HG03025 (cell line): ENCODE measurements around the gene TM2D1.
"Not testable (repeated sequence)": the region's sequence is repeated elsewhere in the genome, so short reads cannot be mapped to it uniquely, and the experiment has no call there.

Experiments used
- ATAC-seq: cut with Tn5 transposase; IDR thresholded peaks from one replicate; pipeline ENCODE4 v1.9.1; 2021; ENCODE audit warnings: mild to moderate bottlenecking, moderate library complexity; ENCODE audit not compliant: unreplicated experiment, low FRiP score

TM2D1 gene

DNA sequence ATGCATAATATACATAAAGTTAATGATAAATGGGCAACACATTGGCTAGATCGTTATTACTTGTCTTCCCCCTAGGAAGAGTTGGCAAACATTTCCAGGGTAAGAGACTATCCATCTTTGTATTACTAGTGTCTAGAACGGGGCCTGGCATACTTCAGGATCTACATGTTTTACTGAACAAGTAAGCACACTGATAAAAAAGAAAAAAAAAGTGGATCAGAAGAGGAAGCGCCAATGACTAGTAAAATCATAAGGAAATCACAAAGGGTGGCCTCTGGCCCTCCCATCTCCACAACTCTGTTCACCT is 482 bp downstream of the TM2D1 start:
- no peak for ATAC-seq

GRCh38 chr1:61718996-61719663 is 5.8 kb downstream of the TM2D1 start:
- ATAC-seq, result not testable (repeated sequence)

DNA sequence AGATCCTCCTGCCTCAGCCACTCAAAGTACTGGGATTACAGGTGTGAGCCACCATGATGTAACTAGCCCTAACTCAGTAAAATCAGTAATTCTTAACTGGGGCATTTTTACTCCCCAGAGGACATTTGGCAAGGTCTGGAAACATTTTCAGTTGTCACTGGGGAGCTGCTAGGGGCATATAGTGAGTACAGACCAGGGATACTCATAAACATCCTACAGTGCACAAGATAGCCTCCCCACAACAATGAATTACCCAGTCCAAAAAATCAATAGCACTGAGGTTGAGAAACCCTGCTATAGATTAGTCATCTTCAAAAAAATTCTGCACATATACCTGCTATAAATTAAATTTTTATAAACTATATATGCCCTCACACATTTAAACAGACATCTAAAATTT is 13.0 kb downstream of the TM2D1 start:
- no peak for ATAC-seq

DNA sequence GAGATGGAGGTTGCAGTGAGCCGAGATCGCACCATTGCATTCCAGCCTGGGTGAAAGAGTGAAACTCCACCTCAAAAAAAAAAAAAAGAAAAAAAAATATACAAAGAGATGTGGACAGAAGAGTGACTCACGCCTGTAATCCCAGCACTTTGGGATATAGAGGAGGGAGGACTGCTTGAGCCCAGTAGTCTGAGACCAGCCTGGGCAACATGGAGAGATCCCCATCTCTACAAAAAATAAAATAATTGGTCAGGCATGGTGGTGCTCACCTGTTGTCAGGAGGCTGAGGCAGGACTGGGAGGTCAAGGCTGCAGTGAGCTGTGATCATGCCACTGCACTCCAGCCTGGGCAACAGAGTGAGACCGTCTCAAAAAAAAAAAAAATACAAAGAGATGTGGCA is 13.7 kb downstream of the TM2D1 start:
- not testable (repeated sequence) for ATAC-seq

DNA sequence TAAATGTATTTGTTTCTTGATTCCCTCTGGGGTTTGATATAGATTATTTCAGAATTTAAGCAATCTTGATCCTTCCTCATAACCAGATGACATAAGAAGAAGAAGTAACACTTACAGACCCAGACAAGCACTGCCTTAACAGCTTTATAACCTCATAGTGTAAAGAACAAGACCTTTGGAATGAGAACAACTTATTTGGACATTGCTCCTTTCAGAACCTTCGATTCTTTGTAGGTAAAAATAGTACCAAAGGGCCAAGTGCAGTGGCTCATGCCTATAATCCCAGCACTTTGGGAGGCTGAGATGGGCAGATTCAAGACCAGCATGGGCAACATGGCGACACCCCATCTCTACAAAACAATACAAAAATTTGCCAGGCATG is 15.0 kb downstream of the TM2D1 start:
- no peak for ATAC-seq

GRCh38 chr1:61708953-61709907 is 15.7 kb downstream of the TM2D1 start:
- ATAC-seq, result no peak

DNA sequence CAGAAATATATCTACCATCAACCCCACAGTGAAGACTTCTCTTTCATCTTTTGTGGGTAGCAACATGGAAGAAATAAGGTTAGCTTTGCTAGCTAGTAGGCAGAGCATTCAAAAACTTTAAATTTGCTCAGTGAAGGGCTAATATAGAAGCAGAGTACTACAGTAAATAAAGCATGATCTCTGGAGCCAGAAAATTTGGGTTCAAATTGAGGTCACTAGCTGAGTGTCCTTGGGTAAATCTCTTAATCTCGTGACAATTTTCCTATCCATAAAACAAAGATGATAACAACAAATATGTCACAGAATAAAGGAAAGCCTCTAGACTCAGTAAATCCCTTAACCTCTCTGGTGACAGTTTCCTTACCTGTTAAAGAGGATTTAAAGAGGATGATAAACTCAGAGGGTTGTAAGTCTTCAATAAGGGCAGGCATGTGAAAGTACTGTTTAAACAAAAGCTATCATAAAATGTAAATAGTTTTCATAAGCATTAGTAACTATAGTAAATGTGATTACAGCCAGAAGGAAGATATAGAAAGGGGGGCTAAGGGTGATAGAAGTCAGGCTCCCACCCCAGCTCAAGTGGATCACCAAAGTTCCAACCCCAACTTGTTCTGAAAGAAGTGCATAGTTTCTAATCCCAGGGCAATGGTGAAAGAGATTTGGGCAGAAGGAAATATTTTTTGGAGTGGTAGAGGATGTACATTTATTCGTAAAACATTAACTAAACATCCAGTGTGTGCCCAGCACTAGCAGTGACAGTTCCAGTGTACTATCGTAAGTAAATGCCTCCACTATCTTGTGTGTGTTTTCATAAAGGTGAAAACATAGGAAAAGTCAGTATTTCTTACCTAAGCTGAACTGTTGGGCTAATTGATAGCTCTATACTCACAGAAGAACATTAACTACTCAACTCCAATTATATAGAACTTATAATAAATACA is 24.8 kb downstream of the TM2D1 start:
- ATAC-seq, result no peak

GRCh38 chr1:61692155-61692800 is 32.7 kb downstream of the TM2D1 start:
- no peak for ATAC-seq

DNA sequence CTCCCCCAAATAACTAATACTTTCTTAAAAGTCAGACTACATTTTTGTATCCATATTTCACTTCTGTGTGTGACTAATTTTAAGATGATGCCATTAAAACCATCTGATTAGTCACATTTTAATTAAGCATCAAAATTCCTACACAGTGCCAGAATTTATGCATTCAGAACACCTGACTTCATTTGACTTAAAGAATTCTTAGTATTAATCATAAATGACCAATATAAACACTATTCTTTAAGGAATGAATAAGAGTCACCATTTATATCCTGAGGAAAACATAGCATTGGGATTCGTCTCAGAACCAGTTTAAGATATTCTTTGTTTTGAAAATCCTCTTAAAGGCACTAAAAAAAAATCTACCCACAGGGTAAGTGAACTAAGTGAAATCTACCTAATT is 37.0 kb downstream of the TM2D1 start:
- no peak for ATAC-seq

DNA sequence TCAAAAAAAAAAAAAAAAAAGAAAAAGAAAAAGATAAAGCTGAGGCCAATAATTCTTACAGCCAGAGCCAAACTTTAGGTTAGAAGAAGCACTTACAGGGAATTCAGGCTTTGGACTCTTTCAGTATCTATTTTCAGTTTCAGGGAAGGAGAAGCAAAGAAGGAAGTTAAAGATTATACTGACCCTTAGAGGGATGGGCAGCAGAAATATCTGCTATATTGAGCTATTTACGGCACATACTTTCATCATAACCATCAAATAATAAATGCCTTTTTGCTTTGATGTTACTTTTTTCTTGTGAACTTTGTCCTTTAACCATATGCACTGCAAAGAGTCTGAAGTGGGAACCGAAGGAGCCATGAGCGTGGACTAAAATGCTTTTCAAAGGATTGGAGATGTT is 42.0 kb downstream of the TM2D1 start:
- no peak for ATAC-seq

GRCh38 chr1:61680500-61680899 is 44.4 kb downstream of the TM2D1 start:
- ATAC-seq, result no peak

- ATAC-seq, result not testable (repeated sequence)
Measured at GRCh38 chr1:61676881-61677280, 48.1 kb downstream of the TM2D1 start.

DNA sequence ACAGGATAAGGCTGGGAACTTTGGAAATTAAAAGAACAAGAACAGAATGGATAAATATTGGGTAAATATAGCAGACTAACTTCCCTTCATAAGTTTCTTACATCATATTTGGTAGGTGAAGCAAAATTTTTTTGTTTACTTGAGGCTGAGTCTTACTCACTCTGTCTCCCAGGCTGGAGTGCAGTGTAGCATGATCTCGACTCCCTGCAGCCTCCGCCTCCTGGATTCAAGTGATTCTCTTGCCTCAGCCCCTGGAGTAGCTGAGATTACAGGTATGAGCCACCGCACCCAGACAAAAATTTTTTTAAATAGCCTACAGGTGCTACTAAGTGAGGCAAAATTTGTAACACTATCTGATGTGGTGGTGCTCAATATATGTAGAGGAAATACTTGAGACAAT is 50.7 kb downstream of the TM2D1 start:
- ATAC-seq, result no peak

GRCh38 chr1:61672376-61672775 is 52.6 kb downstream of the TM2D1 start:
- no peak for ATAC-seq

DNA sequence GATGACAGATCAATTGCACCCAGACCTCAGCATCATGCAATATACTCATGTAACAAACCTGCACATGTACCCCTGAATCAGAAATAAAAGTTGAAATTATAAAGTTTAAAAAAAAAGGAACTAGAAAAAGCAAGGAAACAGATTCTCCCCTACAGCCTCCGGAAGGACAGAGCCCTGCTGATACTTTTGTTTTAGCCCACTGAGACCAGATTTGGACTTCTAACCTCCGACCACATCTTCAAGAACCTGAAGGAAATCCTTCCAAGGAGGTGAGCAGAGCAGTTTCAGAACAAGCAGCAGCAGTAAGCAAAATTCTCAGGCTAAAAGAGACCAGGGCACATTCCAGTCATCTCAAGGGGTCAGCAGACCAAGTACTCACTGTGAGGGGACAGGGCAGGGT is 54.5 kb downstream of the TM2D1 start:
- ATAC-seq, result no peak

- no peak for ATAC-seq
Measured at GRCh38 chr1:61670016-61670415, 54.9 kb downstream of the TM2D1 start.

DNA sequence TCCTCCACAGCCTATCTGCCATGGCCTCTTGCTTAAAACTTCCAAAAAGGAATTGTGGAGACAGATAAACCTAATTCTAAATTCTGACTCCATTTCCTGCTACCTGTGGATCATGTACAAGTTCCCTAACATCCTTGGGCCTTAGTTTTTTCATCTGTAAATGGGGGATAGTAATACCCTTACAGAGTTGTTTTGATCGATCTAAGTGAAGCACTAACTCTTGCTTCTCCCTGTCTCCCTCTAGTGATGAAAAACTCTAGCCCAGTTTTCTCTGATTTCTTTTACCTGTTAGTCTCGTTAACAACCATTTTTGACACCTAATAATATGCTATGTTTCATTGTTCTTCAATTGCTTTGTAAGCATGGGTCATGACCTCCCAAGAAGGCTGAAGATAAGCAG is 65.9 kb downstream of the TM2D1 start:
- no peak for ATAC-seq

GRCh38 chr1:61655453-61655852 is 69.5 kb downstream of the TM2D1 start:
- ATAC-seq, result no peak

- no peak for ATAC-seq
Measured at GRCh38 chr1:61654067-61654466, 70.9 kb downstream of the TM2D1 start.

DNA sequence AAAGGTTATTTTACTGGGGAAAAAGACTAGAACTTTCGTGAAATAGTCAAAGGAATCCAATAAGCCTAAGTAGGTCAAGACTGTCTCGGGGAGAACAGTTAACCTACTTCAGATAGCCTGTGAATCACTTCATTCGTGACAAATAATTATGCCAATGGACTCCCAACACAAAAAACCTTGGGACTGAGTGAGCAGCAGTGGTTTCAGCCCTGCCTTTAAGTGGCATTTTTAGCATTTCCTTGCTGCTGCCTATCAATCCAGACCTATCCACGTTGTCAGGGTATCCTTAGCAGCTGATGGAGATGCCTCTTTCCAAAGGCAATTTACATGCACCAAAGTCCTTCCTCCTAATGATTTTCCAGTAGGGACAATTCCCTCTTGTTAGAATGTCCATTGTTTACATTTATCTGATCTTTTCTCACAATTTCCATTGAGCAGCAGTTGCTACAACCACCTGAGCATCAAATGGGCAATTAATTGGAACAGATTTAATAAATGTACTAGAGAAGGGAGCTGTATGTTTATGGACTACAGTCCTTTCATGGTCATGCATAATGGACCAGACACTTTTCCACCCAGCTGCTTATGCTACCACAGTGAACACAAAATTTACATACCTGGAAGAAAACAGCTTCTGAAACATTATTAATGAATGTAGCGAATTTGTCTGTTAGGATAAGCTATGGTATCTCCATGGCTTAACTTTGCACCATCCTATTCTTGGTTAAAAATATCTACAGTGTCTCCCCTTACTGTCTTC is 75.8 kb downstream of the TM2D1 start:
- ATAC-seq, result no peak
